ENCODE measurements around the gene CASP2.

DNA sequence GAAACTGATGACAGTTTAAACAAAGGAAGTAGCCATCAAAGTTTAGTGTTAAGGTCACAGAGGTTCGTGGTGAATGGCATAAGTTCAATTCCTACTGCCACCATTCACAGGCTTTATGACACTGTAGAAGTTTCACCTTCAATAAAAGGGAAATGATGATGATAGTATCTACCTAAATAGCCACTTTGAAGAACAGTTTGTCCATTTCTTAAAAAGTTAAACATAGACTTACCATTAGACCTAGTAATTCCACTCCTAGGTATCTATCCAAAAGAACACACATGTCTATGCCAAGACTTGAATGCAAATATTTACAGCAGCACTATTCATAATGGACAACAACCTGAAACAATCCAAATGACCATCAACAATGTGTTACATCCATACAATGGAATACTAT lies 43.8 kb upstream of the CASP2 start:
- TF ChIP-seq EZH2phosphoT487 (IDR thresholded peaks at IDR 0.05; ENCODE audit: low read depth) (no peak), CTCF (IDR thresholded peaks at IDR 0.05; ENCODE audit: low read depth, low read length) (no peak)
